OCI-LY1 (cell line): ENCODE results near the gene ZNF568.

Source experiments
- H2AFZ ChIP-seq: fragments of 200-600 bp; sonication (generic), shearing (Covaris generic); 2 replicates; pipeline ENCODE4 v1.6.0; 2014; ENCODE audit warnings: antibody characterized with exemption, mild to moderate bottlenecking, low read length
- H3F3A ChIP-seq: fragments of 200-600 bp; sonication (generic), shearing (Covaris generic); 2 replicates; pipeline ENCODE4 v1.6.0; 2014; ENCODE audit warnings: mild to moderate bottlenecking, antibody characterized with exemption, low read length, moderate library complexity; ENCODE audit not compliant: insufficient read depth
- H3K27ac ChIP-seq: fragments of 200-600 bp; sonication (generic); 2 replicates; pipeline ENCODE4 v1.5.1; 2014; ENCODE audit warnings: low read length, mixed run types, mild to moderate bottlenecking, low read depth; ENCODE audit not compliant: poor library complexity, severe bottlenecking
- H3K27me3 ChIP-seq: fragments of 200-600 bp; sonication (generic); 2 replicates; pipeline ENCODE4 v1.6.0; 2014; ENCODE audit warnings: antibody characterized with exemption, mild to moderate bottlenecking, low read length, moderate library complexity; ENCODE audit not compliant: insufficient read depth
- H3K36me3 ChIP-seq: fragments of 200-600 bp; sonication (generic); 2 replicates; pipeline ENCODE4 v1.6.1; 2014; ENCODE audit warnings: mild to moderate bottlenecking, antibody characterized with exemption, low read length, moderate library complexity, mixed read lengths; ENCODE audit not compliant: insufficient read depth
- H3K4me1 ChIP-seq: fragments of 200-600 bp; sonication (generic); 2 replicates; pipeline ENCODE4 v1.5.1; 2014; ENCODE audit warnings: mild to moderate bottlenecking, low read length, moderate library complexity; ENCODE audit not compliant: insufficient read depth, severe bottlenecking
- H3K4me2 ChIP-seq: fragments of 200-600 bp; sonication (generic), shearing (Covaris generic); 2 replicates; pipeline ENCODE4 v1.6.1; 2014; ENCODE audit warnings: low read length
- H3K4me3 ChIP-seq: fragments of 200-600 bp; sonication (generic); 2 replicates; pipeline ENCODE4 v1.5.1; 2014; ENCODE audit warnings: low read length, low read depth, mild to moderate bottlenecking, mixed read lengths; ENCODE audit not compliant: poor library complexity, severe bottlenecking
- H3K79me2 ChIP-seq: fragments of 200-600 bp; shearing (Covaris generic); 2 replicates; pipeline ENCODE4 v1.6.1; 2016; ENCODE audit warnings: mixed run types, low read length, mixed read lengths; ENCODE audit not compliant: insufficient read depth
- H3K9ac ChIP-seq: fragments of 200-600 bp; sonication (generic), shearing (Covaris generic); 2 replicates; pipeline ENCODE4 v1.6.1; 2014; ENCODE audit warnings: mild to moderate bottlenecking, low read length, mixed read lengths
- H3K9me2 ChIP-seq: fragments of 200-600 bp; sonication (generic), shearing (Covaris generic); 2 replicates; pipeline ENCODE4 v1.6.1; 2014; ENCODE audit warnings: low read depth, mild to moderate bottlenecking, low read length, mixed read lengths
- H3K9me3 ChIP-seq: fragments of 200-600 bp; shearing (Covaris generic); 2 replicates; pipeline ENCODE4 v1.6.1; 2014; ENCODE audit warnings: low read length, mixed read lengths
- H4K20me1 ChIP-seq: fragments of 200-600 bp; sonication (generic), shearing (Covaris generic); 2 replicates; pipeline ENCODE4 v1.6.0; 2016; ENCODE audit warnings: mild to moderate bottlenecking, low read length; ENCODE audit not compliant: insufficient read depth
- EZH2 ChIP-seq: fragments of 200-600 bp; sonication (generic), shearing (Covaris generic); IDR thresholded peaks from 2 replicates; pipeline ENCODE4 v1.8.0; 2017; ENCODE audit warnings: borderline replicate concordance, mixed run types, mild to moderate bottlenecking, antibody characterized with exemption, low read length, moderate library complexity, mixed read lengths
- TF ChIP-seq, protein P1 (sequence below): fragments of 200-600 bp; sonication (generic), shearing (Covaris generic); IDR thresholded peaks from 2 replicates; pipeline ENCODE4 v1.5.1; 2017; ENCODE audit warnings: mild to moderate bottlenecking, antibody characterized with exemption, low read length, moderate library complexity, mixed read lengths

Gene ZNF568

GRCh38 chr19:36997152-36997842 is 81.2 kb downstream of the ZNF568 start:
- Histone ChIP-seq H3K79me2 (no peaks in the 10 kb centered on the region), H4K20me1 (no peaks in the 10 kb centered on the region), H3K27ac (no peak overlapping the region), H3K4me2 (no peak overlapping the region), H3K36me3 (no peaks in the 10 kb centered on the region), H3K4me1 (no peaks in the 10 kb centered on the region), H3F3A (no peaks in the 10 kb centered on the region), H3K9me3 (no peaks in the 10 kb centered on the region; the same call in 1 of the 2 replicates), H2AFZ (no peak overlapping the region), H3K9me2 (no peaks in the 10 kb centered on the region), H3K4me3 (no peak overlapping the region), H3K9ac (no peak overlapping the region), H3K27me3 (no peaks in the 10 kb centered on the region)
- TF ChIP-seq EZH2 = no peak
- TF ChIP-seq, protein P1, sequence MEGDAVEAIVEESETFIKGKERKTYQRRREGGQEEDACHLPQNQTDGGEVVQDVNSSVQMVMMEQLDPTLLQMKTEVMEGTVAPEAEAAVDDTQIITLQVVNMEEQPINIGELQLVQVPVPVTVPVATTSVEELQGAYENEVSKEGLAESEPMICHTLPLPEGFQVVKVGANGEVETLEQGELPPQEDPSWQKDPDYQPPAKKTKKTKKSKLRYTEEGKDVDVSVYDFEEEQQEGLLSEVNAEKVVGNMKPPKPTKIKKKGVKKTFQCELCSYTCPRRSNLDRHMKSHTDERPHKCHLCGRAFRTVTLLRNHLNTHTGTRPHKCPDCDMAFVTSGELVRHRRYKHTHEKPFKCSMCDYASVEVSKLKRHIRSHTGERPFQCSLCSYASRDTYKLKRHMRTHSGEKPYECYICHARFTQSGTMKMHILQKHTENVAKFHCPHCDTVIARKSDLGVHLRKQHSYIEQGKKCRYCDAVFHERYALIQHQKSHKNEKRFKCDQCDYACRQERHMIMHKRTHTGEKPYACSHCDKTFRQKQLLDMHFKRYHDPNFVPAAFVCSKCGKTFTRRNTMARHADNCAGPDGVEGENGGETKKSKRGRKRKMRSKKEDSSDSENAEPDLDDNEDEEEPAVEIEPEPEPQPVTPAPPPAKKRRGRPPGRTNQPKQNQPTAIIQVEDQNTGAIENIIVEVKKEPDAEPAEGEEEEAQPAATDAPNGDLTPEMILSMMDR = no peak

DNA sequence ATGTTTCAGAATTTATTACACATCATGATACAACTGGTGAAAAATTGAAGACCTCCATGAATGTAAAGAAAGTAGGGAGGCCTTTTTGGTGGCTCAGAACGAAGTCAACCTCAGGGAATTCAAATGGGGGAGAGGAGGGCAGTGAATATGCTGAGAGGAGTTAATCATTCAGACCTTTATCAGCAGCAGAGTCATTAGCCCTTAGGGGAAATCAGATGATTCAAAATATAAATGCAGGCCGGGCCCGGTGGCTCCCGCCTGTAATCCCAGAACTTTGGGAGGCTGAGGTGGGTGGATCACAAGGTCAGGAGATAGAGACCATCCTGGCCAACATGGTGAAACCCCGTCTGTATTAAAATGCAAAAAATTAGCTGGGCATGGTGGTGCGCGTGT is 81.7 kb downstream of the ZNF568 start:
- Histone ChIP-seq H3K36me3 (no peaks in the 10 kb centered on the region), H2AFZ (no peak overlapping the region), H3K27me3 (no peaks in the 10 kb centered on the region), H3K9ac (no peak overlapping the region), H3K4me3 (no peak overlapping the region), H3K79me2 (no peaks in the 10 kb centered on the region), H3K4me1 (no peaks in the 10 kb centered on the region), H4K20me1 (no peaks in the 10 kb centered on the region), H3K27ac (no peak overlapping the region), H3K4me2 (no peak overlapping the region), H3K9me3 (no peaks in the 10 kb centered on the region; the same call in 1 of the 2 replicates), H3F3A (no peaks in the 10 kb centered on the region), H3K9me2 (no peaks in the 10 kb centered on the region)
- TF ChIP-seq, protein P1 = no peak
- no peak for TF ChIP-seq EZH2

DNA sequence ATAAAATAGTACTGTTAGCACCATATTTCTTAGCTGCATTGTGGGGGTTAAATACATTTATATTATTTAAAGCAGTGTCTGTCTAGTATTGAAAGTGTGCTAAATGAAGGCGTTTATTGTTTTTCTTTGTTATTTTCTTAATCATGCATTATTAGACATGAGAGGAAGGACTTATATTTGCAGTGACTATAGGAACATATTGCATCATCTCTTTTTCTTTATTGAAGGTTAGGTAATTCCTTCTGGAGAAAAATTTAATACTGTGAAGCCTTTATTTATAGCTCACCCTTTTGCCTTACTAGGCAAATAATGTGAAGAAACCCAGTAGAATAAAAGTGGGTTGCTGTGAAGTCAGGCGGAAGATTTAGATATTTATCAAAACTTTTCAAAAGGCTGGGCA is 83.2 kb downstream of the ZNF568 start:
- H3K27me3 ChIP-seq = no peaks in the 10 kb centered on the region
- H2AFZ ChIP-seq = no peak overlapping the region
- H3F3A ChIP-seq = no peaks in the 10 kb centered on the region
- no peak for TF ChIP-seq EZH2
- TF ChIP-seq, protein P1 = no peak
- no peaks in the 10 kb centered on the region for H3K79me2 ChIP-seq
- no peaks in the 10 kb centered on the region for H3K9me2 ChIP-seq
- no peak overlapping the region for H3K4me2 ChIP-seq
- H3K4me3 ChIP-seq = no peak overlapping the region
- H3K27ac ChIP-seq = no peak overlapping the region
- H3K9ac ChIP-seq = no peak overlapping the region
- H3K36me3 ChIP-seq = no peaks in the 10 kb centered on the region
- no peaks in the 10 kb centered on the region for H4K20me1 ChIP-seq
- no peaks in the 10 kb centered on the region for H3K4me1 ChIP-seq
- no peaks in the 10 kb centered on the region; the same call in 1 of the 2 replicates for H3K9me3 ChIP-seq
